ENCODE data around the gene SUN5. TPM values are rescaled to one million over a fixed set of nuclear protein-coding genes. Genes with fewer than 3 reads are reported as not detected.
"Not testable (repeated sequence)": the region's sequence is repeated elsewhere in the genome, so short reads cannot be mapped to it uniquely, and the experiment has no call there.

Gene SUN5
- total RNA-seq, 4 donors from 2014 or later: not detected

DNA sequence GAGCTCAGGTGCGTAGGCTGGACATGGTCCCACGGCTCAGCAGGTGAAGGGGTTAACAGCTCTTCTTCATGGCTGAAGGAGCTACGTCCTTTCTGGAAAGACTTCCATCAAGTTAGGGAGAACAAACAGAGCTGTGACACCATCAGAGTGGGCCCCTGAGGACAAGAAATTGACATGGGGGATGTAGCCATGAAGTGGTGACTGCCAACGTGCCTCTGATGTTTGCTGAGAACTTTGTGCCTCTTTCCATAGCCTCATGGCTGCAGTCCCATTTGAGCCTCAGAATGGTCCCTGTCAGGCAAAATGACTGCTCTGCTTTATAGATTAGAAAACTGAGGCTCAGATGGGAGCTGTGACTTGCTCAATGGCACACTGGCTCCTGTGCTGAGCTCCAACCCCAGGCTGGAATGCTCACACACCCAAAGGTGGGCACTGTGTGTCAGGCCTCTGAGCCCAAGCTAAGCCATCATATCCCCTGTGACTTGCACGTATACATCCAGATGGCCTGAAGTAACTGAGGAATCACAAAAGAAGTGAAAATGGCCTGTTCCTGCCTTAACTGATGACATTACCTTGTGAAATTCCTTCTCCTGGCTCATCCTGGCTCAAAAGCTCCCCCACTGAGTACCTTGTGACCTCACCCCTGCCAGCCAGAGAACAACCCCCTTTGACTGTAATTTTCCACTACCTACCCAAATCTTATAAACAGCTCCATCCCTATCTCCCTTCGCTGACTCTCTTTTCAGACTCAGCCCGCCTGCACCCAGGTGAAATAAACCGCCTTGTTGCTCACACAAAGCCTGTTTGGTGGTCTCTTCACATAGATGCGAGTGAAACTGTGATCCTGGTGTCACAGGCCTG, 29.8 kb downstream of the SUN5 start:
- H3K4me1 ChIP-seq; H3K9me3 ChIP-seq; H3K4me3 ChIP-seq; intact Hi-C loops (cut with DNase I; ENCODE audit: low total_unique reads); H3K27ac ChIP-seq; H3K36me3 ChIP-seq; DNase-seq; H3K27me3 ChIP-seq; in situ Hi-C loops (cut with MboI; ENCODE audit: low pct_ligation_motif_present in 1 of 4, low pct_unique_long_range_greater_than_20kb in 1 of 4, low sequenced_read_pairs in 3 of 4): not testable (repeated sequence)
- WGBS, 2 donors (ENCODE audit: low coverage in 1 of 2): 69 to 73% methylated on average over 8 to 9 of the region's 9 CpGs

DNA sequence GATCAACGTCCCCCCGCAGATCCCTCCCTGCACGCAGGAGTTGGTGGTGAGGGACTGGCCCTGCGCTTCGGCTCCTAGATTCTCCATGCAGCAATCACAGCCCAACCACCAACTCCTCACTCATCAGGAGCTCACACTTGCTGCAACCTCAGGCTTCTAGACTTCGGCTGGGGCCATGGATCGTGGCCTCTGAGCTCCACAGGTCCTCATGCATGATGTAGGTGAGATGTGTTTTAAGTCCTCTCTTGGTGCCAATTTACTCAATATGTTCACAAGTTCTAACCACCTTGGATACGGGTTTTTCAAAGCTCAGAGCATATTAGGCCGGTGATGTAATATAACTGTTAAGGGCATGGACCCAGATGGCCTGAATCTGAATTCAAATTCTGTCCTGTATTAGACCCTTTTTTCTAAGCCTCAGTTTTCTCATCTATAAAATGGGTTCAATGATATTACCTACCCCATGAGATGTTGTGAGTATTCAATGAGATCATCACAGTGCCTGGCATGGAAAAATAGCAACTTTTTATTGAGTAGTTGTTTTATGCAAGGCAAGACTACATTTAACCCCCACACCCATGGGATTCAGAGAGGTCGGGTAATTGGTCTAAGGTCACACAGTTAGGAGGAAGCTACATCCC, 31.0 kb downstream of the SUN5 start:
- Histone ChIP-seq H3K4me3 (no peak overlapping the region), H3K9me3 (no peaks in the 10 kb centered on the region), H3K36me3 (no peaks in the 10 kb centered on the region), H3K4me1 (peaks cover 0 to 5% (median 0%) of the 10 kb centered on the region in 4 donors), H3K27me3 (no peaks in the 10 kb centered on the region), H3K27ac (no peak overlapping the region)
- intact Hi-C loops (cut with DNase I; ENCODE audit: low total_unique reads): no loop called here
- in situ Hi-C loops (cut with MboI; ENCODE audit: low pct_ligation_motif_present in 1 of 4, low pct_unique_long_range_greater_than_20kb in 1 of 4, low sequenced_read_pairs in 3 of 4): no loop called here
- no peak for DNase-seq
- 88% methylated on average over 10 of the region's 10 CpGs; no CpG with 5 or more reads in 1 of the 2 donors for WGBS, 2 donors (ENCODE audit: low coverage in 1 of 2)
- TF ChIP-seq POLR2AphosphoS5 (IDR thresholded peaks at IDR 0.05) (no peak), POLR2A (IDR thresholded peaks at IDR 0.05) (no peak), EP300 (IDR thresholded peaks at IDR 0.05; ENCODE audit: low read depth) (no peak)
- TF ChIP-seq, protein P1, sequence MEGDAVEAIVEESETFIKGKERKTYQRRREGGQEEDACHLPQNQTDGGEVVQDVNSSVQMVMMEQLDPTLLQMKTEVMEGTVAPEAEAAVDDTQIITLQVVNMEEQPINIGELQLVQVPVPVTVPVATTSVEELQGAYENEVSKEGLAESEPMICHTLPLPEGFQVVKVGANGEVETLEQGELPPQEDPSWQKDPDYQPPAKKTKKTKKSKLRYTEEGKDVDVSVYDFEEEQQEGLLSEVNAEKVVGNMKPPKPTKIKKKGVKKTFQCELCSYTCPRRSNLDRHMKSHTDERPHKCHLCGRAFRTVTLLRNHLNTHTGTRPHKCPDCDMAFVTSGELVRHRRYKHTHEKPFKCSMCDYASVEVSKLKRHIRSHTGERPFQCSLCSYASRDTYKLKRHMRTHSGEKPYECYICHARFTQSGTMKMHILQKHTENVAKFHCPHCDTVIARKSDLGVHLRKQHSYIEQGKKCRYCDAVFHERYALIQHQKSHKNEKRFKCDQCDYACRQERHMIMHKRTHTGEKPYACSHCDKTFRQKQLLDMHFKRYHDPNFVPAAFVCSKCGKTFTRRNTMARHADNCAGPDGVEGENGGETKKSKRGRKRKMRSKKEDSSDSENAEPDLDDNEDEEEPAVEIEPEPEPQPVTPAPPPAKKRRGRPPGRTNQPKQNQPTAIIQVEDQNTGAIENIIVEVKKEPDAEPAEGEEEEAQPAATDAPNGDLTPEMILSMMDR (IDR thresholded peaks at IDR 0.05): no peak

DNA sequence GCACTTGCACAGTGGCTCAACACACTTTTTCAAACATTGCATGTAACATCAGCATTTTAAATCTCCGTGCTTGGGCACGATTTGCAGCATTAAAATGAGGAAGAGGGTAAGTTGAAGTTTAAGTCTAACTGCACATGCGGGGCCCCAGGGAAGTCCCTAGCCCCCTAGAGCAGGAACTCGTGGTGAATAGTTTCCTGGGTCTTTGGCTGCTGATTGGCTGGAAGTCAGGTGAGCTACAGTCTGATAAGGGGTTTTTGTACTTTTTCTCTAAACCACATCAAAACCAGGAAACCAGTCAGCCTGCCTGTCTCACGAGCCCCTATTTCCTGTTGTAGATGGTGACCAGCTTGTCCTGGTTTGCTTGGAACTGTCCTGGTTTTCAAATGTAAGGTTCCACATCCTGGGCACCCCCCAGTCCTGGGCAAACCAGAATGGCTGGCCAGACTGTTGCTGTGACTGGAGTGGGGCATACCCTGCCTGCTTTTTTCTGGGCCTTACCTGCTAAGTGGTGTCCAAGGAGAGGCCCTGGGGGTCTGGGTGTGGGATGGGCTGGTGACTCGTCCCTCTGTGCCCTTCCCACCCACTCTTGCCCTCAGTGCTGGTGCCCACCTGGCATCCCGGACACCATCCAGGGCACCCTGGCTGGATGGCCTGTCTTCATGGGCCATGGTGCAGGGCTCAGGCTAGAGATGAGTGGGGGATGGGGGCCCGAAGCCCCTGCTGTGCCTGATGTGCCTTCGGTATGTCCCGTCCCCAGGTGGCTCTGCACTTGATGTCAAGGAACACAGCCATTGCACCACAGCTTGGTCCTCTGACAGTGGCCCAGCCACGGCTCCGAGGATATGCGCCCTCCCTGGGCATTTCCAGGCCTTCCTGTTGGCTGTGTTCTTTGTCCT, 31.8 kb downstream of the SUN5 start:
- DNase-seq: peak; percentile 51
- H3K27ac ChIP-seq: peak overlapping the region in 3 of 4 donors; percentile 38 to 57 (median 51)
- WGBS, 2 donors (ENCODE audit: low coverage in 1 of 2): 72% methylated on average over 13 of the region's 13 CpGs; no CpG with 5 or more reads in 1 of the 2 donors

DNA sequence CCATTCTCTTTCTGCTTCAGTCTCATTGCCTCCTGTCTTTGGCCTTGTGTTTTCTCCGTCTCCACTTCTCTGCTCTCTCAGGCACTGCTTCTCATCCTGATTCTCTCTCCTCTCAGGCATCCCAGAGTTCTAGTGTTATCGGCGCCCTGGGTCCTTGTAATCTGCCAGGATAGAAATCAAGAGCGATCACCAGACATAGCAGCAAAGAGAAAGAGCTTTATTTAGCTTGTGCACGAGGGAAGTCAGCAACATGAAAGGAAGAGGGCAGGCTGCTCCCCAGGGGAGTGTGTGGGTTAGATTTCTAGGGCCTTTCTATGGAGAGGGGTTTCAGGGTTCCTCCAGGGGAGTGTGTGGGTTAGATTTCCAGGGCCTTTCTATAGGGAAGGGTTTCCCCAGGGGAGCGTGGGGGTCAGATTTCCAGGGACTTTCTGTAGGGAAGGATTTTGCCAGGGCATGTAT, 32.5 kb downstream of the SUN5 start:
- no peak for DNase-seq
- Histone ChIP-seq H3K27ac (peak overlapping the region in 3 of 4 donors; percentile 38 to 57 (median 50)), H3K4me1 (peaks cover 0 to 5% (median 0%) of the 10 kb centered on the region in 4 donors), H3K36me3 (no peaks in the 10 kb centered on the region), H3K9me3 (no peaks in the 10 kb centered on the region), H3K27me3 (no peaks in the 10 kb centered on the region), H3K4me3 (no peak overlapping the region)
- in situ Hi-C loops (cut with MboI; ENCODE audit: low pct_ligation_motif_present in 1 of 4, low pct_unique_long_range_greater_than_20kb in 1 of 4, low sequenced_read_pairs in 3 of 4): no loop called here
- WGBS, 2 donors (ENCODE audit: low coverage in 1 of 2): 50% methylated on average over 6 of the region's 6 CpGs; no CpG with 5 or more reads in 1 of the 2 donors
- intact Hi-C loops (cut with DNase I; ENCODE audit: low total_unique reads): no loop called here
- TF ChIP-seq, protein P1 (IDR thresholded peaks at IDR 0.05): no peak
- TF ChIP-seq EP300 (IDR thresholded peaks at IDR 0.05; ENCODE audit: low read depth) (no peak), POLR2A (IDR thresholded peaks at IDR 0.05) (no peak), POLR2AphosphoS5 (IDR thresholded peaks at IDR 0.05) (no peak)

More for the DNA sequence above, 31.8 kb downstream of the SUN5 start:
- peaks cover 0 to 5% (median 0%) of the 10 kb centered on the region in 4 donors for H3K4me1 ChIP-seq
- H3K4me3 ChIP-seq: no peak overlapping the region
- in situ Hi-C loops (cut with MboI; ENCODE audit: low pct_ligation_motif_present in 1 of 4, low pct_unique_long_range_greater_than_20kb in 1 of 4, low sequenced_read_pairs in 3 of 4) (no loop called here), intact Hi-C loops (cut with DNase I; ENCODE audit: low total_unique reads) (no loop called here)
- no peaks in the 10 kb centered on the region for H3K27me3 ChIP-seq
- no peaks in the 10 kb centered on the region for H3K36me3 ChIP-seq
- H3K9me3 ChIP-seq: no peaks in the 10 kb centered on the region
- TF ChIP-seq, protein P1 (IDR thresholded peaks at IDR 0.05): no peak
- no peak for TF ChIP-seq POLR2AphosphoS5 (IDR thresholded peaks at IDR 0.05)
- no peak for TF ChIP-seq POLR2A (IDR thresholded peaks at IDR 0.05)
- TF ChIP-seq EP300 (IDR thresholded peaks at IDR 0.05; ENCODE audit: low read depth): no peak
